Measurements from ENCODE around the gene FAM180A.
A peak's percentile ranks its signal among the peaks of the same experiment; 100 is the strongest.
"Not testable (repeated sequence)": the region's sequence is repeated elsewhere in the genome, so short reads cannot be mapped to it uniquely, and the experiment has no call there.

The FAM180A gene

DNA sequence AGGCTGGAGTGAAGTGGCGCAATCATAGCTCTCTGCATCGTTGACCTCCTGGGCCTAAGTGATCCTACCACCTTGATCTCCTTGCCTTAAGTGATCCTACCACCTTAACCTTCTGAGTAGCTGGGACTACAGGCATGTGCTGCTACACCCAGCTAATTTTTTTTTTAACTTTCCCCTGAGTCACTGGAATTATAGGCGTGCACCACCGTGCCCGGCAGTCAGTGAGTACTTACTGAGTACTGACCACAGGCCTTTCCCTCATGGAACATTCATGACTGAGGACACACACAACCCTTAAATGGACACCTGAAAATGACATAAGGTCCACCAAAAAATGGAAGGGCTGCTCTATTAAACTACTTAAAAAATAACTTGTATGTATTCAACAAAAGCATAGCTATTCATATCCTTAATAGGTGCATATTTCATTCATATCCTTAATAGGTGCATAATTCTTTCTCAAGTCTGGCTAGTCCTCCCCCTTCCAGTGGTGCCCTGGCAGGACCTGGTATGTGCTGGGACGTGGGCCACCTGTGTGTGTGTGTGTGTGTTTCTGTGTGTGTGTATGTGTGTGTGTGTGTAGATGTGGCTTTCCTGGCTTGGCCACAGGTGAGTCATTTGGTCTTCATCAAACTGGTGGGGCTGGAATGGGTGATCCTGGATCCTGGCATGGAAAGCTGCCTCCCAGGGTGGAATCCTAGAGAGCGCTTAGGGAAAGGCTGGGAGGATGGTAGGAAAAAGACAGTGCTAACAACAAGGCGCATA, 3.5 kb downstream of the FAM180A start:
- no peak overlapping the region for H3K4me3 ChIP-seq (ENCODE audit: low read depth, low read length)
- peak; percentile 41 for DNase-seq (ENCODE audit: low read depth)

DNA sequence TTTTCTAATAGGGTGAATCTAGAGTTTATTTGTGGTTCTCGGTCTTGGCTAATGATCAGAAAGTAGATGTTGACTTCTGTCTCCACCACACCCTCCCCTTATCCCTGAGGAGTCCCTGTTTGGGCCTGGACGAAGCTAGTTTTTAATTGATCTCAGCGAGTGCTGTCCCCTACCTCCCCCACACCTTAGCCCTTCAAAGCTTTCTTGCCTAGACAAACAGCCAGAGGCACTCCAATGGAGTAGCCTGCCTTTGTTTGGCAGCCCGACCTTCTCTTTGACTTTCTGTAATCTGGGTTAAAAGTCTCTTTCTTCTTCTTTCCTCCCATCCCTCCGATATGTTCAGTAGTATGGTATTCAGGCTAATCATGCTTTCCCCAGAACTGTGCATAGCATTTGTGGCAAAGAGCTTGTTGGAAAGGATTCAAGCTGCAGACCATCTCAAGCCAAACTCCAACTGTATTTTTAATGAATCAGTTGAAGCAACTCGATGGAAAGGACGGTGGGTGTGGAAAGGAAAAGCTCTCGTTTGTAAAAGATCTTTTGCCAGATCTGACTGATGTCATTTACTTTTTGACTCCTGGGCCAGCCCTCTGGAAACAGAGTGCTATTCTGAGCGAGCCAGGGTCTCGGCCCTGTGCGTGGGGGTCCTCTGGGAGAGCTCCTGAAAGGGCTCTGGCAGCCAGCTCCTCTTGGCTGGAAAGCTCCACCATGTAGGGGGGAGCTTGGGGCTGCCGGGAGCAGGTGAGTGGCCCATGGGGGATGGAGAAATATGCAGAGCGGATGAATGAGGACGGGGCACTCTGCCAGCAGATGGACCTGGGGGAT, 4.5 kb downstream of the FAM180A start:
- peak; percentile 61 for DNase-seq (ENCODE audit: low read depth)
- no peak overlapping the region for H3K4me3 ChIP-seq (ENCODE audit: low read depth, low read length)

DNA sequence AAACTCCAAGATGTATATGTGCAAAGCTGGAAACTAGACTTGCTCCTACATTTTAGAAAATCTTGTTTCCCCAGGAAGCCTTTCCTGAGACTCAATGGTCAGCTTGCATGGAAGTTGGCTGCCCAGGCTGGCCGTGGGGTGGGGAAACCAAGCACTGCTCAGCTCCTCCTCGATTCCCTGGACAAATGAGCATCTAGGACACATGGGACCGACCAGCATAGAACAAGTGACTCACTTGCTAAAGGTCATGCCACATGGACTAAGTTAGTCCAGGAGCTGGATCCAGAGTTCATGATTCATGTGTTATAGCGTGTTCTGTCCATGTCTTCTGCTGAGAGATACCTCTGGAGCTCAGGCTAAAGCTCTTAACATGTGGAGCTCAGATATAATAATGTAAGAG, 6.2 kb downstream of the FAM180A start:
- H3K4me3 ChIP-seq (ENCODE audit: low read depth, low read length), result no peak overlapping the region
- no peak for DNase-seq (ENCODE audit: low read depth)

DNA sequence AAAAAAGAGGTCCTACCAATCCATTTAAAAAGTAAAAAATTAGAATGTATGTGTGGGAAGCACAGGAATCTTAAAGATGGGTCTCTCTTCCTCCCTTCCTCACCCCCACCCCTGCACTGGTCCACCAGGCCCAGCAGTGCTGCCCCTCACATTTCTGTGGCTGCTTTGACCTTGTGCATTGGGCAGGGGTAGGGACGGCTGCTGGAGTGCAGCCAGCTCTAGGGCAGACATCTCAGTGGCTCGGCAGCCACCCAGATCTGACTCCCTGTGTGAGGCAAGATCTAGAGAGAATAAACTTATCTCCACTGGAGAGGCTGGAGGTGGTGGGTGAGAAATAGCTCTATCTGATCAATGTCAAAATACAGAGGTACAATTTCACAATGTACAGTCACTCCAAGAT, 6.7 kb downstream of the FAM180A start:
- DNase-seq (ENCODE audit: low read depth), result no peak

GRCh38 chr7:135740889-135741288, 7.7 kb downstream of the FAM180A start:
- DNase-seq (ENCODE audit: low read depth), result no peak

More for the DNA sequence above, 6.7 kb downstream of the FAM180A start:
- no peak overlapping the region for H3K4me3 ChIP-seq (ENCODE audit: low read depth, low read length)

DNA sequence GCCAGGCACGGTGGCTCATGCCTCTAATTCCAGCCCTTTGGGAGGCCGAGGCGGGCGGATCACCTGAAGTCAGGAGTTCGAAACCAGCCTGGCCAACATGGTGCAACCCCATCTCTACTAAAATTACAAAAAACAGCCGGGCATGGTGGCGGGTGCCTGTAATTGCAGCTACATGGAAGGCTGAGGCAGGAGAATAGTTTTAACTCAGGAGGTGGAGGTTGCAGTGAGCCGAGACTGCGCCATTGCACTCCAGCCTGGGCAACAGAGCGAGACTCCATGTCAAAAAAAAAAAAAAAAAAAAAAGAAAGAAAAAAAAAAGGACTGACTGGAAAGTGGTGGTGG, 11.3 kb downstream of the FAM180A start:
- not testable (repeated sequence) for H3K4me3 ChIP-seq (ENCODE audit: low read depth, low read length); DNase-seq (ENCODE audit: low read depth)

More at GRCh38 chr7:135740889-135741288, 7.7 kb downstream of the FAM180A start:
- no peak overlapping the region for H3K4me3 ChIP-seq (ENCODE audit: low read depth, low read length)

GRCh38 chr7:135736586-135737305, 11.9 kb downstream of the FAM180A start:
- no peak for DNase-seq (ENCODE audit: low read depth)
- no peak overlapping the region for H3K4me3 ChIP-seq (ENCODE audit: low read depth, low read length)

DNA sequence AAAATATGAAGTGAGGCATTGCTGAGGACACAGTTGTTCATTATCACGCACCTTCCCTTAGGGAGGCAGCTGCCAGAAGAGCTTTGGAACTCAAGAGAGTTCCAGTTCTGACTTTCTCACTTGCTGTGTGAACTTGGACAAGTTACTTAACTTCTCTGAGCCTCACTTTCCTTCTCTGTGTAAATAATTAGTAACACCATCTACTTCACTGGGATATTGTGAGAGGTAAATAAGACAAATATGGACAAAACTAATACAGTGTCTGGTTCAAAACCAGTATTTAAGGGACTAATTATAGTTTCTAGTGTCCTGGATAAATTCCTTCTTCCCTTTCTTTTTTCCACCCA, 14.3 kb downstream of the FAM180A start:
- H3K4me3 ChIP-seq (ENCODE audit: low read depth, low read length), result no peak overlapping the region
- DNase-seq (ENCODE audit: low read depth), result no peak

DNA sequence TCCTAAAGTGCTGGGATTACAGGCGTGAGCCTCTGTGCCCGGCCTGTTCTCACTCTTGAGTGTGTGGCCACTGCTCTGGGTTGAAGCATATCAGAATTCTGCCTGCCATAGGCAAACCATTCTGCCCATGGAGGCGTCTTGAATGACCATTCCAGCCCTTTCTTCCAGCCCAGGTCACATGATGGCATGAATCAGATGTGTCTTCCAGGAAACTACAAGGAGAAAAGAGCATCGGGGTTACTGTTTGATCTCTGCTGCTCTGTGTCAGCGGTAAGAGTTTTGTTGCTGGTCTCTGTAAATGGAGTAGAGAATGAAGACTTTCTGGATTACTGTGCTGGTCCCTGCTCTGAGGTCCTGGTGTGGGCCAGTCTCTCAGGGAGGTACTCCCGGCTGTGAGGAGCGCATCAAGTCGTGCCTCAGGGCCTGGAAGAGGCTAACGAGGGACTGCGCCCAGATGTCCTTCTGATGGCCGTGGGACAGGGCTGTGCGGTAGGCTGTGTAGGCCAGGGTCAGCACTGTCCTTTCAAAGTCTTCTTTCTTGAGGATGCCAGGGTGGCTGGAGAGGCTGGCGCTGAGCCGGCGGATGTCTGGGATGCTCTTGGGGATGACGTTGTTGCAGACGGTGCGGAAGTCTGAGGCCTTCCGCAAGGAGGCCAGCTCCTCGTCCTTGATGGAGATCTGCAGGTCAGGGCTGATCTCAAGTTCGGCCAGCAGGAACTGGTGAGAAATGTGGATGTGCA, 14.8 kb downstream of the FAM180A start:
- no peak for DNase-seq (ENCODE audit: low read depth)
- no peak overlapping the region for H3K4me3 ChIP-seq (ENCODE audit: low read depth, low read length)

DNA sequence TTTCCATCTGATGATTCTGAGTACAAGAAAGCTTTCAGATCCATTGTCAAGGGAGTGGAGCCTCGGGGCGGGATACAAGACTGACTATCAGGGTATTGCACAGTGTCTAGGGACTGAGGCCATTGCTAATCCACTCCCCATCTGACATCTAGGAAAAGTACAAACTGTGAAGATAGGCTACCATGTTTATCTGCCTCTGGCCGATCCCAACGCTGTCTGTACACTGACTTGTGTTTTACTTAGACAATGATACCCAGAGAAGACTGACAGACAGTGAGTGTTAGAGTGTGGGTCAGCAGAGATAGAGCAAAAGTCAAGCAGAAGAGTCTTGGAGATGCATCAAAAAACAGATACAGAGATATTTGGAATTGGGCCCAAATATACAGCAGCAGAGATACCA, 17.5 kb downstream of the FAM180A start:
- H3K4me3 ChIP-seq (ENCODE audit: low read depth, low read length), result no peak overlapping the region
- DNase-seq (ENCODE audit: low read depth), result no peak

DNA sequence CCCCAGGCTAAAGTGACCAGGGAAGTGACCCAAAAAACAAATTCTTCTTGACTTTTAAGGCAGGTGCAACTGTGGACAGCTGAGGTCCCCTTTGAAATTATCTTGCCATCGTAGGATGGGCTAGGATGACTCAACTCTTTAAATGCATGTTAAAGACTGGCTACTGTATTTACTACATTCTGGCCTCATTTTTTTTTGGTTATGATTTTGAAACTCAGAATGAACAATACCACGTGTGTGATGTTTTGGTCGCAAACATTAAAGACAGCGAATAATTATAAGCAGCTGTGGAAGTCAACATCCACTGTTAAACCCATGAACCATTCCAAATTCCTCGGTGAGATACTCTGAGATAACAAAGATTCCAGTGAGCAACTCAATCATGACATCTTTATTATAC, 19.4 kb downstream of the FAM180A start:
- no peak overlapping the region for H3K4me3 ChIP-seq (ENCODE audit: low read depth, low read length)
- DNase-seq (ENCODE audit: low read depth), result no peak

DNA sequence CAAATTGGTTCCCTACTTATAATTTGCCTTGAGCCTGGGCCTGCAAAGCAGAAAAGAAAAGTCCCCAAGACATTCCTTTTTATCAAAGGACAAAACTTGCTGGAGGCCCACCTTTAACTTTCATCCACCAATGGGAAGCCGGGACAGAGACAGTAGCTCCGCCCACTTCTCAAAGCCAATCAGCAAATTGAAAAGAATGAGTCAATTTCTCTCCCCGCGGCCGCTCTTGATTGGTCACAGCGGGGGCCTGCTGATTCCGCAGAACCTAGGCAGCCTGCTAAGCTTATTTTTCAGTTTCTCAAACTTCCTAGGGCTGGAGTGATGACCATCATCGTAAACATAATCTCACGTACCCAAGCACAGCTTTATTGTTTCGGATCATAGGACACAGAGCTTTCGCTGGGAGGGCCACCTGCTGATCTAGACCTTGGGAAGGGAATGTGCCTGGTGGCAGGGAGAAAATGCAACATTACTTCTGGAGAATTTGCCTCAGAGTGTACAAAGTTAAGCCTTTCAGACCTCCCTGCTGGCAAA, 20.4 kb downstream of the FAM180A start, which contains the start of gene SLC13A4:
Gene SLC13A4 (minus strand): TSS at position 51 of the 534 bp plus-strand sequence. CDS start 690 bp downstream, outside the sequence.
- no peak within 1 kb of the TSS for H3K4me3 ChIP-seq (ENCODE audit: low read depth, low read length)
- no peak for DNase-seq (ENCODE audit: low read depth)

DNA sequence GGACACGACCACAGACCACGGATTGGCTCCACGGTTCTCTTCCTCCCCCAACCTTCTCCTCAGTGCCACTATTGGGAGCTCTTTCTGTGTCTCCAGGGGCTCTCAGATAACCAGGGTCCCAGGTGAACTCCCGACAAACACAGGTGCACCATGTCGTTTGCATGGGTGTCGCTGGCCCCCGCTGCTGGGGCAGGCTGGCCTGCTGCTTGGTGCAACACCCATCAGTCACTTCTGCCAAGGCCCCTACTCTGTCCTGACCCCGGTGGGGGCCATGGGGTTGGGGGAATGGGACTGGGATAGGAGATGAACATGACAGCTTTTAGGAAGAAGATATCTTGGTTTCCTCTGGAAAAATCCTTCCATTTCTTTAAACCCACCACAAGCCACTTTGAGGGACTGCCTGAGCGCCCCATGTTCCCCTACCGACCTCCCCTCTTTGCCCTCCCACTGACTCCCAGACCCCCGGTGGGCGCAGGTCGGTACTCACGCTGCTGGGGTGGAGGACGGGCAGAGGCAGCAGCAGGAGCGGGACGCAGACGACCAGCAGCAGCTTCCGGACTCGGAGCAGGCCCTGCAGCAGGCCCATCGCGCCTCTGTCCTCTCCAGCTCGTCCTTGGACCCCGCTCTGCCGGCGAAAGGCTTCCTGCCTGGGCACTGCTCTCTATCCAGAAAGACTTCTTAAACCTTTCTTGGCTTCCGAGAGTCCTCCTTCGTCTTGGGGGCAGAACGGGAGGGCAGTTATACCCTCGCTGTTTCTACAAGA, 21.5 kb downstream of the FAM180A start:
- H3K4me3 ChIP-seq (ENCODE audit: low read depth, low read length), result no peak overlapping the region
- DNase-seq (ENCODE audit: low read depth), result no peak

- no peak overlapping the region for H3K4me3 ChIP-seq (ENCODE audit: low read depth, low read length)
- no peak for DNase-seq (ENCODE audit: low read depth)
Measured at GRCh38 chr7:135726276-135726788, 22.3 kb downstream of the FAM180A start.

GRCh38 chr7:135723411-135723810, 25.2 kb downstream of the FAM180A start:
- H3K4me3 ChIP-seq (ENCODE audit: low read depth, low read length), result no peak overlapping the region
- no peak for DNase-seq (ENCODE audit: low read depth)

GRCh38 chr7:135721198-135721820, 27.3 kb downstream of the FAM180A start:
- H3K4me3 ChIP-seq (ENCODE audit: low read depth, low read length), result no peak overlapping the region
- DNase-seq (ENCODE audit: low read depth), result no peak

- no peak overlapping the region for H3K4me3 ChIP-seq (ENCODE audit: low read depth, low read length)
- DNase-seq (ENCODE audit: low read depth), result no peak
Measured at GRCh38 chr7:135719688-135720087, 28.9 kb downstream of the FAM180A start.

Data from skeletal muscle cell (primary cell).